Activated T-cell treated with anti-CD3 and anti-CD28 coated beads, Interleukin-2, amount 50 U/mL, for 72 hours (primary cell): ENCODE data around the gene BMP7. TPM values are rescaled to one million over a fixed set of nuclear protein-coding genes. Genes with fewer than 3 reads are reported as not detected.

Experiments
- total RNA-seq, 2 donors: library from RNA; stranded (reverse); gene quantifications; one replicate each; pipeline ENCODE4 v1.2.3, GENCODE V29; 2022

The BMP7 gene
- total RNA-seq, 2 donors from 2014 or later = 0.31 to 0.39 TPM

Other genes starting within 250 kb of the BMP7 start
- gene SPO11, start 63.2 kb upstream of the BMP7 start, total RNA-seq = not detected
- gene RAE1, start 84.6 kb upstream of the BMP7 start, total RNA-seq = 10 to 100 TPM; 47.6 to 54.2 TPM
- gene RBM38, start 124.8 kb upstream of the BMP7 start, total RNA-seq = 10 to 100 TPM; 61.4 to 79.8 TPM